Inflammatory macrophage (primary cell): ENCODE data around the gene ROR1.
A peak's percentile ranks its signal among the peaks of the same experiment; 100 is the strongest.

ENCODE experiments used
- DNase-seq, 2 donors: peaks; one replicate each; pipeline ENCODE4 v3.0.0-alpha.2; 2020 to 2022
- total RNA-seq, 18 experiments: gene quantifications; one replicate each; lab custom pipeline; 2026; ENCODE audit warnings: mixed read lengths in 6 of 18, inconsistent platforms in 2 of 18; lab: John Stamatoyannopoulos, UW

Gene ROR1
- total RNA-seq, result 0.12 to 1.3 (median 0.46) reads per million in 18 experiments

DNA sequence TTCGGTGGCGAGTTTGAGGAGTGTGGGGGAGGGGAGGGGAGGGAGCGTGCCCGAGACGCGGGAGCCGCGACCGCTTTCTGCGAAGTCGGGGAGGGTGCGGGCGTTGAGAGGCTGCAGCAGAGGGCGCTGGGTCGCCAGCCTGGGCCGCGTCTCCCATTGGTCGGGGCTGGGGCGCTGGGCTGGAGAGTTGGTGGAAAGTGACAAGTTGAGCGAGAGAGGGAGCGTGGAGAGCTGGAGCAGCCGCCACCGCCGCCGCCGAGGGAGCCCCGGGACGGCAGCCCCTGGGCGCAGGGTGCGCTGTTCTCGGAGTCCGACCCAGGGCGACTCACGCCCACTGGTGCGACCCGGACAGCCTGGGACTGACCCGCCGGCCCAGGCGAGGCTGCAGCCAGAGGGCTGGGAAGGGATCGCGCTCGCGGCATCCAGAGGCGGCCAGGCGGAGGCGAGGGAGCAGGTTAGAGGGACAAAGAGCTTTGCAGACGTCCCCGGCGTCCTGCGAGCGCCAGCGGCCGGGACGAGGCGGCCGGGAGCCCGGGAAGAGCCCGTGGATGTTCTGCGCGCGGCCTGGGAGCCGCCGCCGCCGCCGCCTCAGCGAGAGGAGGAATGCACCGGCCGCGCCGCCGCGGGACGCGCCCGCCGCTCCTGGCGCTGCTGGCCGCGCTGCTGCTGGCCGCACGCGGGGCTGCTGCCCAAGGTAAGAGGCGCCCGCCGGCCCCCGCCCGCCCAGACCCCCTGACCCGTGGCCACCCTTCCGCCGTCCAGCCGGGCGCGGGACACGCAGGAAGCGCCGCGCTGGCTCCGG is at the start of gene ROR1:
Gene ROR1 (plus strand): TSS at position 203 of the 802 bp plus-strand sequence.
- peak; percentile 24 to 57 for DNase-seq

DNA sequence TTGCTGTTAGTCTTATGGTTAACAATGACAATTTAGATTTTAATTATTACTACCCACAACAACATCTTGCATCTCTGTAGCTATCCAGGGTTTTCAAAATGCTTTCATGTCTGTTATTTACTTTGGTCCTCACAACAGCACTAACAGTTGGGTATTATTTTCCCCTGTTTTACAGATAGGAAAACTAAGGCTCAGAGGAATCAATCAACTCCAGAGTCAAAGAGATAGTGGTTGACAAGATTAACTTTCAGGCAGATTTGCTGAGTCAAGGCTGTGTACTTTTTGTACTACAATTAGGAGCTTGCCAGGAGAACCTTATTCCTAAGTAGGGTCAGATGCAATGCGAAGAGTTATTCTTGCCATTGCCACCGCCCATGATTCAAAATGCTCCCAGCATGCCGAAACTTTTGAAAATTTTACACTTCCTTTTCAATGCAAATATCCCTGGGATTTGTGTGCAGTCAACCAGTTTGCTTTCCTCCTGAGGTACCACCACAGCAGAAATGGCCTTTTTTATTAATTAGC is 49.4 kb upstream of the ROR1 start:
- no peak for DNase-seq

DNA sequence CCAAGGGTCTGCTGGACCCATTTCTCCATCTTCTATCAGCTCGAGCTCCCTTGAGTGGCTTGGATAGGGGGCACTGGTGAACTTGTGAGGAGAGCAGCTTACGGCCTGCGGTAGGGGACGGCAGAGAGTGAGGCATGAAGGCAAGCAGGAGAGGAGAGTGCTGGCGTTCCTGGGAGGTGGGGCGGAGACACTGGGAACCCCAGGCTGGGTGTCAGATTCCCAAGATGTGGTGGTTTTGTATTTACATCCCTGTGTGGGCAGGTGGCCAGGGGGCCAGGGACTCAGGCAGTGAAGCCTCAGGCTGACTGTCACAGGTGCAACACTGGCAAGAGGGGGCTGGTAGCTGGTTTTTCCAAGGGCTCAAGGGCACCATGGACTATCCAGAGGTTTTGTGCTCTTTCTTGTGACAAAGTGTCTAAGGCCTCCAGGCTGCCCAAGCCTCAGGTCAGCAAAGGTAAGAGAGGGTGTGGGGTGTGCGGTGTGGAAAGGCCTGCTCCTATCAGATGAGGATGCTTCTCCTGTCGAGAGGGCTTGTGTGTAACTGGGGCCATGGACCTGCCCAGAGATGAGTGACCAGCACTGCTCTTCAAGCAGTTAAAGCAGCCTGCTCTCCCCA is 45.1 kb upstream of the ROR1 start:
- no peak for DNase-seq

DNA sequence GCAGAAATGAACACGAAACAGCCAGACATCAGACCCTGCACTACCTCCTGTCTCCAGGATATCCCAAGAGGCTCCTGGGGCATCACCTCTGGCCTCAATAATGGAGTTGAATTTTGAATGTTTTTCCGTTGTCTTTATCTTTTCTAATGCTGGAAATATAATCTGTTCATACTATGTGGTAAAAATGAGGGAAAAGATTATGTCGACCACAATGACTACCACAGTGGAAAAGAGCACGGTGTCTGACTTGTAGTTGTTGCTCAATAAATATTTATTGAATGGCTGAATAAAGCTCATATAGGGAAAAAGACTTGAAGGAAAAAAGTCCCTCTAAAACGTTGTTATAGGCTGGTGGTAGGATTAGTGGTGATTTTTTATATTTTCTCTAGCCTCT is 44.6 kb upstream of the ROR1 start:
- no peak for DNase-seq

- DNase-seq, result no peak
Observed at GRCh38 chr1:63730211-63730610, 43.6 kb upstream of the ROR1 start.

GRCh38 chr1:63731117-63732043 is 42.4 kb upstream of the ROR1 start:
- DNase-seq, result peak in 1 of 2 donors; percentile 10

DNA sequence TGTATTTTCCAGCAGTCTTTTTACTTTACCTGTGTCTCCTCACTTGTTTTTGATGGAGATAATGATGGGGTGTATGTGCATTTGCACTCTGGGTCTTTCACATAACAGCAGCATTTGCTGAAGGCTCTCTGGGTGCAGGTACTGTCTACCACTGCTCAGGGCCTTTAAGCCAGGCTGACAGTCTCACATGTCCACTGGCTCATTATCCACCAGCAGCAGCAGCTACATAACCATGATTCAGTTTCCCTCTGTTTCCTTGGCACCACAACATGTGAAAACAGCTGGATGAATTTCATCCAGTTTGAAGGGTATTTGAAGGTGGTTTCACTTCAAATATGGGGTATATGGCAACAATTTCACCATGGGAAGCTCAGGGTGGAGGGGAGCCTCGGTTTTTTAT is 41.2 kb upstream of the ROR1 start:
- DNase-seq, result no peak

- DNase-seq, result no peak
Observed at GRCh38 chr1:63738772-63739171, 35.0 kb upstream of the ROR1 start.

DNA sequence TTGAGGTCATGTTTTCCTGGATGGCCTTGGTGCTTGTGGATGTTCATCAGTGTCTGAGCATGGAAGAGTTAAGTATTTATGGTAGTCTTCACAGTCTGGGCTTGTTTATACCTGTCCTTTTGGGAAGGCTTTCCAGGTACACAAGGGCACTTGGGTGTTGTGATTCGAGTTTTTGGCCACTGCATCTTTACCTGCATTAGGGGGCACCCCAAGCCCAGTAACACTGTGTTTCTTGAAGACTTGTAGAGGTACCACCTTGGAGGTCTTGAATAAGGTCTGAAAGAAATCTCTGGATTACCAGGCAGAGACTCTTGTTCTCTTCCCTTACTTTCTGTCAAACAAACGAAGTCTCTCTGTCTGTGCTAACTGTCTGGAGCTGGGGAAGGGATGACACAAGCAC is 34.4 kb upstream of the ROR1 start:
- DNase-seq, result no peak

GRCh38 chr1:63740432-63740831 is 33.4 kb upstream of the ROR1 start:
- no peak for DNase-seq

DNA sequence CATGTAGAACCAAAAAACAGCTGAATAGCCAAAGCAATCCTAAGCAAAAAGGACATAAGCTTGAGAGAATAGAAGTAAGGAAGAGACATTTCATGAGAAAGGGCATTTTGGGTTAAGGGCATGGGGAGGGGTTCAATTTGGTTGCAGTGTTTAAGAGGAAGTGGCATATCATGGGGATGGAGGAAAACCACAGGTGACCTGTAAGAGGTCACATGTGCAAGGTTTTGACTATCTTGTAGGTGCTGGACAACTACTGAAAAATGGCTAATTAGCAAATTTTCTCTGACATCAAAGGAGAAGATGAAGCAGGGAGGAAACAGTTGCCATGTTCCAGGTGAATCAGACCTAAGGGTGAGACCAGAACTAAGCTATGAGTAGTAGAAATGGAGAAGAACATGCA is 31.3 kb upstream of the ROR1 start:
- DNase-seq, result no peak

GRCh38 chr1:63743781-63744180 is 30.0 kb upstream of the ROR1 start:
- no peak for DNase-seq

- DNase-seq, result peak; percentile 66 to 87
Observed at GRCh38 chr1:63746129-63746864, 27.5 kb upstream of the ROR1 start.

DNA sequence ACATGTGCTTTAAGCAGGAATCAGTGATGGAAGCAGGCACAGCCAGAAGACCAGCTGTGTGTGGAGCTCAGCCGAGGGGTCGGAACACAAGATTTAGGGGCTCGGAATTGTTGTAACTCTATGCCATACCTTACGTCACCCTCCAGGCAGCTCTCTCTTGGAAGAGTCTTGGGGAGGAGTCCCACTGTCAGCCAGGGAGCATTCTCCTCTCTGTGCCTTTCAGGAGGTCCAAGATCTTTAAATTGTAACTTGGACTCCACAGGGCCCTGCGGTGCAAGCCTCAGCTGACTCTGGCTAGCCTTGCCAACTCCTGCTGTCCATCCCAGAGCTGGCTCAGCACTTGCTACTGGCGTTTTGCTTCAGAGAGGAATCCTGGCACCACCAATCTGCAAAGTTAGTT is 26.4 kb upstream of the ROR1 start:
- DNase-seq, result no peak

GRCh38 chr1:63748046-63748580 is 25.7 kb upstream of the ROR1 start:
- no peak for DNase-seq

DNA sequence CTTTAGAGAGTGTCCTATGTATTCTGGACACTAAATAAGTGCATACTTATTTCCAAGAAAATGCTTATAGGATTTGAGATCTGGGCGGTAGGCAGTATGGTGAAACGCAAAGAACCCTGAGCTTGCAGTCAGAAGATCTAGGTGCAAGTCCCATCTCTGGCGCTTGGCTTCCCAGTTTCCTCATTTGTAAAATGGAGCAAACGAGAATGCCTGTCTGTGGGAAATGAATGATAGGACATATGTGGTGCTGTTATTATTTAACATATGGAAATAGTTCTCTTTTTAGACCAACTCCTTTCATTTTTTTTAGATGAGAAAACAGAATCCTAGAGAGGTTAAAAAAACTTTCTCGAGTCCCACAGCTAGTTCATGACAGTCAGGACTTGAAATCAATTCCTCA is 25.2 kb upstream of the ROR1 start:
- no peak for DNase-seq

DNA sequence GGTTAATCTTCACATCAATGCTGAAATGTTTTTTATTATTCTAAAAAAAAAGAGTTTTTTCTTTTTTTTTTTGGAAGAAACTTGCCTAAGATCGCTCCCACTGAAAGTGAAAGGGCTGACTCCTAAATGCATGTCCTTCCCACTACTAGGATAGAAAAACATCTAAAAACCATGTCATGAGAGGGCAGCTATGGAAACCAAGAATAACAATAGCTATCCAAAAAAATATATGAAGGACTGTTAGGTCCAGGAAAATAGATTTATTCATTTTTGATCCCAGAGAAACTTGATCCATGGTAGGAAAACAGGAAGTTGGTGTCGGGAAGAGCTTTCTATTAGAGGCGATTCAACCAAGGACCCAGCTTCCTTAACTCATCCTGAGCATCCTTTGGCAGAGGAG is 23.1 kb upstream of the ROR1 start:
- DNase-seq, result no peak

GRCh38 chr1:63752176-63752575 is 21.6 kb upstream of the ROR1 start:
- no peak for DNase-seq

DNA sequence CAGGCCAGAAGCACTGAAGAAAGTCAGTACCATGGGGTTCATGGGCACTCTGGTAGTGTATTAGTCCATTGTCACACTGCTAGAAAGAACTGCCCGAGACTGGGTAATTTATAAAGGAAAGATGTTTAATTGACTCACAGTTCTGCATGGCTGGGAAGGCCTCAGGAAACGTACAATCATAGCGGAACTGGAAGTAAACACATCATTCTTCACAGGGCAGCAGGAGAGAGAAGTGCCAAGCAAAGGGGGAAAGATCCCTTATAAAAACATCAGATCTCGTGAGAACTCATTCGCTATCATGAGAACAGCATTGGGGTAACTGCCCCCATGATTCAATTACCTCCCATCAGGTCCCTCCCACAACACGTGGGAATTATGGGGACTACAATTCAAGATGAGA is 20.2 kb upstream of the ROR1 start:
- DNase-seq, result no peak

DNA sequence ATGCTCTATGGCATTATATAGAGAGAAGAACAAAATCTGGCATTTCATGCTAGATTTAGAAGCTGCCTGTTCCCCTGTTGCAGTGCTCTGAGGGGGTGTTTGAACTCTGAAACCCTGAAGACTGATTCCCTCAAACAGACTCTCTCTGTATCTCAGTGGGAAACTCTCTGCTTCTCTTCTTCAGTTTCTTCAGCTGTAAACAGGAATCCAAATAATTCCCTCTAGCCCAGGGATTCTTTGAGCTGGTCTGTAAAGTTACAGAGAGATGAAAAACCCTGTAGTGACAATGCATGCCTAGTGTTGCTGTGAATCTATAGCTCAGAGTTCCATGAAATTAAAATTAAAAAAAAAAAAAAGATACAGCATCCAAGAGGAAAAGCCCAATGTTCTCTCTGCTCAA is 17.0 kb upstream of the ROR1 start:
- DNase-seq, result no peak

GRCh38 chr1:63757334-63757733 is 16.5 kb upstream of the ROR1 start:
- DNase-seq, result no peak

DNA sequence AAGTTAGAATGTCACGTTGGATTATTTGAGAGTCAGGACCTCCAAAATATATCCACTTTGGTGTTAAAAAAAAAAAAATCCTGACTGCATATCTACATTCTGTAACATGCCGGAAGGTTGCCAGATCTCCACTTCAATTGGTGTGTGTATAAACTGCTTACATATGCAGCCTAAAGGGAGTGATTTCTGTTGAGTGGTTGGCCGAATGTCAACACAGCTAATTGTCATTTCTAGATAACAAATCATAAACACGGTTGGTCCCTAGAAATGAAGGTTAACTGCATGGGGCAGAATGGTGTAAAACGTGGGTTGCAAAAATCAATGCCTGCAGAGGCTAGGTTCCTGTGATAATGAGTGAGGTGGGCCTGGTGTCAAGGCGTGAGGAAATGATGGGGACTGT is 15.0 kb upstream of the ROR1 start:
- DNase-seq, result no peak
